NAMALWA (cell line): ENCODE measurements around the gene LPAR5.
"Not testable (repeated sequence)": the region's sequence is repeated elsewhere in the genome, so short reads cannot be mapped to it uniquely, and the experiment has no call there.

ENCODE experiments used
- DNase-seq: peaks from one replicate; pipeline ENCODE4 v3.0.0-alpha.2; 2015; ENCODE audit warnings: low spot score

The LPAR5 gene

GRCh38 chr12:6606331-6607131, 29.2 kb downstream of the LPAR5 start:
- DNase-seq, result peak; percentile 62

GRCh38 chr12:6605421-6606330, 30.1 kb downstream of the LPAR5 start:
- peak; percentile 61 for DNase-seq

GRCh38 chr12:6604259-6605029, 31.3 kb downstream of the LPAR5 start:
- DNase-seq, result no peak

GRCh38 chr12:6603095-6603567, 32.6 kb downstream of the LPAR5 start:
- DNase-seq, result no peak

GRCh38 chr12:6602526-6602925, 33.2 kb downstream of the LPAR5 start:
- no peak for DNase-seq

- not testable (repeated sequence) for DNase-seq
Measured at GRCh38 chr12:6595673-6596072, 40.1 kb downstream of the LPAR5 start.

- no peak for DNase-seq
Measured at GRCh38 chr12:6592087-6592486, 43.7 kb downstream of the LPAR5 start.

- not testable (repeated sequence) for DNase-seq
Measured at GRCh38 chr12:6586569-6586968, 49.2 kb downstream of the LPAR5 start.

- DNase-seq, result no peak
Measured at GRCh38 chr12:6584293-6584692, 51.5 kb downstream of the LPAR5 start.

- DNase-seq, result no peak
Measured at GRCh38 chr12:6582959-6583358, 52.8 kb downstream of the LPAR5 start.

GRCh38 chr12:6582196-6582595, 53.6 kb downstream of the LPAR5 start:
- peak; percentile 50 for DNase-seq

GRCh38 chr12:6575648-6576047, 60.1 kb downstream of the LPAR5 start:
- DNase-seq, result no peak

- no peak for DNase-seq
Measured at GRCh38 chr12:6574576-6575295, 61.0 kb downstream of the LPAR5 start.

- no peak for DNase-seq
Measured at GRCh38 chr12:6573001-6573400, 62.8 kb downstream of the LPAR5 start.

- DNase-seq, result peak; percentile 76
Measured at GRCh38 chr12:6570264-6570887, 65.4 kb downstream of the LPAR5 start.

- DNase-seq, result no peak
Measured at GRCh38 chr12:6569786-6570185, 66.0 kb downstream of the LPAR5 start.

- no peak for DNase-seq
Measured at GRCh38 chr12:6569312-6569711, 66.4 kb downstream of the LPAR5 start.
